ENCODE measurements around the gene ARHGAP4.

ARHGAP4 gene

GRCh38 chrX:153877571-153878261 lies 48.3 kb downstream of the ARHGAP4 start:
- no peak for DNase-seq

- DNase-seq = no peak
Observed at GRCh38 chrX:153876112-153876491, 50.0 kb downstream of the ARHGAP4 start.

DNA sequence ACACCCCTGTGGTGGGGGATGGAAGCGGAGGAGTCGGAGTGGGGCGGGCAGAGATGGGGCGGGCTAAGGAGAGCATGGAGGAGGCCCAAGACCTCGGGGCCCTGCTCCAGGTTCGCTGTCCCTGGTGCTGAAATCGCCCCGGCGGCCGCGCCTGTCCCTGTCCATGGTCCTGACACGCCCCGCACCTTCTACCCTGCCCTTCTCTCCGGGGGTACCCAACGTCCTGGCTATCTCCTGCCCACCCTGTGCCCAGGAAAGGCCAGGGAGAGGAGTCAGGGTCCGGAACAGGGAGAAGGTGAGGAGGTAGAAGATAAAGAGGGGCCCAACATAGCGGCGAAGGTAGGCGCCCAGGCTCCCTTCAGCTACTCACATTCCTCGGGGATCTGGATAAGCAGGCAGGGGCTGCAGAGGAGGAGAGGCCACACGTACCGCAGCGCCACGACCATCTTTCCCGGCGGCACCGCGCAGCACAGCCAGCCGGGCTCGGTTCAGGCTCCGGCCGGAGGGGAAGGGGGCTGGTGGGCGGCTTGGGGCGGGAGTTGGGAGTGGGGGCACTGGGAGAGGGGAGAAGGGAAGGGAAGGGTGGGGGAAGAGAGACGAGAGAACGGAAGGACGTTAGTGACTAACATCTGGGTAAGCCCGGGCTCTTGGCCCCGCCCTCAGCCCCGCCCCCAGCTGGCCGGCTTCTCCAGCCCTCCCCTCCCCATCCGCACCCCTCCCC lies 50.5 kb downstream of the ARHGAP4 start:
- DNase-seq = no peak

- DNase-seq = no peak
Observed at GRCh38 chrX:153874366-153875125, 51.5 kb downstream of the ARHGAP4 start.

DNA sequence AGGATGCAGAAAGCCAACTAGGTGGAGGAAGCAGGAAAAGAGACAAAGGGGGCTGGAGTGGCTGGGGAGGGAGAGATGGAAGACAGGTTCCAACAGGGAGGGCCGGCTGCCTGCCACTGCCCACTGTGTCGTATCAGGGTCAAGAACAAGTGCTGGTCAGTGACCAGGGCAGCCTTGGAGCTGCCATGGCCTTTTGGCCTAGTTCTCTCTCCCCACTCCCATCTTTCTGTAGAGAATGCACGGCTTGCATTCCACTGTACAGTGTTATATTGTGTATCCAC lies 52.0 kb downstream of the ARHGAP4 start:
- no peak for DNase-seq

DNA sequence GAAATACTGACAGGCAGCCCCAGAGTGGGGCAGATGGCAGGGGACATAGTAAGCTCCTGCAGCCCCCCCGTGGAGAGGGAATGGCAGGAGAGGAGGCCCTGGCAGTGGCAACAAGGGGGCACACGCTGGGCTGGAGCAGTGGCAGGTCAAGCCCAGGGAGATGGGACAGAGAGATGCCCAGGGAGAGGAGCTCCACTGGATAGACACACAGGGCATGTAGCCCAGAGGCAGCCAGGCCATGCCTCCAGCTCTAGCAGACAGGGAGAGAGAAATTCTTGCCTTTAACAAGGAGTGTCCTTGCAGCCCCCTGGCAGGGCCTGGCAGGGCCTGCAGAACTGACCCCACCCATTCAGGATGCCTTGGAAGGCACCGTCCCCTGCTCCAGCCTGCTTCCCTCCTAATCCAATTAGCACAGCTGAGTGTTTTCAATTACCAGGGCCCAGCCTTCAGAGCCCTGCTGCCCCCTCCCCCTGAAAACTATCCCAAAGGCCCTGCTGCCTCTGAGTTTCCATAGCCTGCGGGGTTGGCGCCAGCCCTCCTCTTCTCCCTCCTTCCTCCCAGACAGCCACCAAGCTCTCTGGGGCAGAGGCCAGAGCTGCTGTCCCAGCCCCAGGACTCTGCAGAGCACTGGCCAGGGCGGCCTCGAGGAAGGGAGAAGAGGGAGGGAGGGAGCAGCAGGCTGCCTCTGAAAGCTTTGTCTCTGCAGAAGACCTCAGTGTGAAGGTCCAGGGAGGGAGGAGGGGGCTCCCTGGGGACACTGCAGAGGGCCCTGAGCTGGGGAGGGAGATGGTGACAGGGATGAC lies 52.6 kb downstream of the ARHGAP4 start:
- DNase-seq = no peak

- no peak for DNase-seq
Observed at GRCh38 chrX:153871946-153872878, 53.9 kb downstream of the ARHGAP4 start.

DNA sequence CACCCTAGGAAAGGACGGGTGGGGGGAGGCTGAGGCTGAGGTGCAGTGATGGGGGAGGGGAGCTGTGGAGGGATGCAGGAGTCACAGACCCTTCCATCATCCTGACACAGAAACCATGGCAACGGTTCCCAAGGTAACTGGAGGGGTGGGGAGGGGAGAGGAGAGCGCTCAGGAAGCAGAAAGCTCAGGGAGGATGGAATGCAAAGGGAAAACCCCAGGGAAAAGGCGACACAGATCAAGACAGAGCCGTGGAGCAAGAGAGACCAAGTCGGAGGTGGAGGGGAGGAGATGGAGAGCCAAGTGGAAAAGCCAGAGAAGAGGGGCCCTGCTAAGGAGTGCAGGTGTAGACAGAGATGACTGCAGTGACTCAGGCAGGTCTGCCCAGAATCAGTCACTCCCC lies 54.6 kb downstream of the ARHGAP4 start:
- no peak for DNase-seq

DNA sequence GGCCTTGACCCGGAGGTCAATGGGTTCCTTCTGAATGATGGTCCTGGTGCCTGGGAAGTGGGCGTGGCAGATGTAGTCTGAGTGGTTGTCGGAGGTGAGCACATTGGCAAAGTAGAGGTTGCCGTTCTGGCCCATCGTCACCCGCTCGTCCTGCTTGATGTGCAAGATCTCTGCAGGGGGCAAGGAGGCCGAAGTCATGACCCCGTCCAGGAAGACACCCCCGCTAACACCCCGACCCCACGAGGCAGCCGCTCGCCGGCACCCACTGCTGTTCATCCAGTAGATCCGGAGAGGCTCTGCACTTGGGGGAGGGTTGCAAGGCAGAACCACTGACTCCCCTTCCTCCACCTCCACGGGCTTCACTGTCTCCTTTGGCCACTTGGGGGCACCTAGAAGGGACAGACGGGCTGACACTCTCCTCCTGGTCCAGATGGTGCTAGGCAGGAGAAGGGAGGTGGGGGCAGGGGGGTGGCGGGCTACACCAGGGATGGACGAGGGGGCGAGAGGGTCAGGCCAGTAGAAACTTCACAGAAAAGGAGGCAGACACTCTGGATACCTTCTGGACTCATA lies 55.2 kb downstream of the ARHGAP4 start:
- DNase-seq = no peak

GRCh38 chrX:153870288-153870690 lies 55.8 kb downstream of the ARHGAP4 start:
- no peak for DNase-seq

GRCh38 chrX:153869473-153870287 lies 56.4 kb downstream of the ARHGAP4 start:
- DNase-seq = no peak

- no peak for DNase-seq
Observed at GRCh38 chrX:153868576-153869472, 57.2 kb downstream of the ARHGAP4 start.

DNA sequence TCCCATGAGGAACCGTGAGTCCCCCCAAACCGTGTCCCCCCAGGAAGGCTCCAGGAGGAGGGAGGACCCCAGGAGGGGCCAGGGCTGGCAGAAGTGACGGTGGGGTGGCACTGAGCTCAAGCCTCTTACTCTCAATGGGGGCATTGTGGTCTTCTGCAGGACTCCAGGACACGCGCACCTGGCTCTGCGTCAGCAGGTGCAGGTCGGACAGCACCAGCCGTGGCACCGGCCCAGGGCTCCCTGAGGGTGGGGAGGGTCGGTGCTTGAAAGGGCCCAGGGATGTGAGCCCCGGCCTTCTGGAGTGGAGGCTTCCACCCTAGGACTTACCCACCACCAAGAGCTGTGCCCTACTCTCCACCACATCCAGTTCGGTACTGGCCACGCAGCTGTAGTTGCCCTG lies 58.4 kb downstream of the ARHGAP4 start:
- DNase-seq = no peak

- no peak for DNase-seq
Observed at GRCh38 chrX:153867139-153867538, 58.9 kb downstream of the ARHGAP4 start.

DNA sequence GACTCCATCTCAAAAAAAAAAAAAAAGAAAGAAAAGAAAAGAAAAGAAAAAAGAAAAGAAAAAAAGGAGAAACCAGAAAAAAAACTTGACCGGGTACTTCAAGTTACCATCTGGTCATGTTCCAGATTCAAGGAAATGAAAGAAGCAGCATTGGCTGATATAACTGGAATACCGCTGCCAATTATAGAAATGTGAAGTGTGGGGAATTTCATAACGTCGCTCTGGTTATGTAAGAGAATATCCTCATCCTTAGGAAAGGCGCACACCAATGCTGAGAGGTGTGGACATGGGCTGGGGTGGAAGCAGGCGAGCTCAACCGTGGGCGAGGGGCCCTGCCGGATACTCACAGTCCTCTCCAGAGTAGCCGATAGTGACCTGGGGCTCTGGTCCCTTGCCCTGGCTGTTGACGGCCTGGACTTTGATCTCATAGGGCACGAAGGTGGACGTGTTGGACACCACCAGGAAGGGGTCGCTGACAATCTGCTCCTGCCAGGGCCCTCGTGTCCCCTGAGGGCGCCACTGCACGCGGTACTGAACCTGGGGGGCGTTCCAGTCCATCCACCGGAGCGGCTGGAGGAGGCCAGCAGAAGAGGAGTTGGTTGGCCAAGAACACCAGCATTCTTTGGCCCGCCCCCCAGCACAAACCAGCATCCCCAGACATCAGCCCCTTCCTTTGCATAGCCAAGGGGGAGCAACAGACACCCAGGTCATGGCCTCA lies 59.6 kb downstream of the ARHGAP4 start:
- DNase-seq = no peak

GRCh38 chrX:153865685-153866084 lies 60.4 kb downstream of the ARHGAP4 start:
- no peak for DNase-seq

- no peak for DNase-seq
Observed at GRCh38 chrX:153865321-153865580, 60.8 kb downstream of the ARHGAP4 start.

GRCh38 chrX:153864561-153865320 lies 61.3 kb downstream of the ARHGAP4 start:
- no peak for DNase-seq

DNA sequence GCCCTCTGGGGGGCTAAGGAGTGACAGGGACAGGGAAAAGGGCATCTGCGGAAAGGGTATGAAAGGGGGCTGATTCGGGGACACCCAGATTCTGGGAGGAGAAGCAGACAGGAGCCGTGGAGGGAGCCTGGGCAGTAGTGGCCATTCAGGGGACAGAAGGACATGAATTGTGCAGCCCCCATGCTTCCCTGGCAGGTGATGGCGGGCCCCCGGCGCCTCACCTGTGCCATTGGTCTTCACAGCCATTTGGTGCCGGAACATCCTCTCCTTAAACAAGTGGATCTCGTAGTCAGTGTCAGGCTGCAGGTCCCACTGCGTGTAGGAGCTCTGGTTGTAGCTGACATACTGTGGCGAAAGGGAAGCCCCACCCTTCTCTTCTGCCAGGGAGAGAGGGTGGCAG lies 62.0 kb downstream of the ARHGAP4 start:
- DNase-seq = no peak
